ENCODE measurements around the gene POU2F1.

GRCh38 chr1:167476061-167476460 lies 255.4 kb downstream of the POU2F1 start:
- no peak for TF ChIP-seq CTCF (IDR thresholded peaks at IDR 0.05)
- TF ChIP-seq POLR2A (IDR thresholded peaks at IDR 0.05), result no peak

Data from adrenal gland (tissue), 5 donors.